NCI-H187 treated with DMSO at 0.1 percent for 48 hours (cell line): Measurements from ENCODE around the gene AEBP1.

Experiments
- DNase-seq: peaks from one replicate; lab custom pipeline; 2025; lab: John Stamatoyannopoulos, UW

AEBP1 gene

DNA sequence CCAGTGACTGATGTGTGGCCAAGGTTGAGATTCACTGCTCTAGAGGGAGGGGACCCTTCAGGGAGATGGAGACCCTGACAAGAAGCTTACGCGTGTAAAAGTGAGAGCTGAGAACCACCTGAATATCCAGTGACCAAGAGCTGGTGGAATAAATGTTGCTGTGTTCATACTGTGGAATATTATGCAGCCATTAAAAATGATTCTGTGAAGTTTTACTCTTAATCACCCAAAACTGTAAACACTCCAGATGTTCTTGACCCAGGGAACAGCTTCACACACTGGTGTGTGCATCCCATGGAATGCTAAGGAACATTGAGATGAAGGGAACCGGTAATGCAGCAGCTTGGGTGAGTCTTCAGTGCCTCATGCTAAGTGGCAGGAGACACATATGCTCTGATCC lies 17.5 kb upstream of the AEBP1 start:
- no peak for DNase-seq

DNA sequence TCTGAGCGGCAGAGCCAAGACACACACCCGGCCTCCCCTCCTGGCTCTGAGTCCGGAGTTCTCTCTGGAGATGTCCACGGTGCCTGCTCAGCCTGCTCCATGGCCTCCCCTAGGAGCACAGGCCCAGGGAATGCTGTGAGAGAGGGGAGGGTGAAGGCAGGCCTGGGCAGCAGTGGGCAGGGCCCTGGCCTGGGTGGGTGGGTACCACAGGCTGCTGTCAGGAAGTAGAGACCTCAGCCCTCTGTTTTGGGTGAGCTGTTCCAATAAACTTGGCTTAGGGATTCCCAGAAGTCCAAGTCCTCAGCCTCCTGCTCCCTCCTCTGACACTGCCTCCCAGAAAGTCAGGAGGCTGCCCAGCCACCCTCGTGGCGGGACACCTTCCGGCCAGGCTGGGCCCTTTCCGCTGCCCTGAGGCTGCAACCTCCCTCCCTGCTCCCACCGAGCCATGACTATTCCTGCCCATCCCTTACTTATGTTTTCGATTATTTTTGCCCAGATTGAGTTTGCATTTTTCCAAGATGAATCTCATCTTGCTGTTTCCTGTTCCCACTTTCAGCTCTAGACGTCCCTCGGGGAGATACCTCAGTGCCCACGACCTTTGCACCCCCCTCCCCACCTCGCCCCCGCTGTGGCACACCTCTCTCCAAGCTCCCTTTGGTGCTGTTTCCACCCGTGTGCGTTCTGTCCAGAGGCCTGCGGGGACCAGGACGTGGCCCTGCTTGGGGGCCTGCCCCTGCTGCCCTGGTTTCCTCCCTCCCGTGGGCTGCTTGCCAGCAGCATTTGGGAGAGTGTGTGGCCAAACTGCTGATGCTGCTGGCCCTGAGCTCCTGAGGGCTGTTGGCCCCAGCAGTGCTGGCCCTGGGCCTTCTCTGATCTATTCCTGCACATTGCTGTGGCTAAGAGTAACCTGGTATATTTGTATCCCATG lies 16.0 kb upstream of the AEBP1 start:
- no peak for DNase-seq

DNA sequence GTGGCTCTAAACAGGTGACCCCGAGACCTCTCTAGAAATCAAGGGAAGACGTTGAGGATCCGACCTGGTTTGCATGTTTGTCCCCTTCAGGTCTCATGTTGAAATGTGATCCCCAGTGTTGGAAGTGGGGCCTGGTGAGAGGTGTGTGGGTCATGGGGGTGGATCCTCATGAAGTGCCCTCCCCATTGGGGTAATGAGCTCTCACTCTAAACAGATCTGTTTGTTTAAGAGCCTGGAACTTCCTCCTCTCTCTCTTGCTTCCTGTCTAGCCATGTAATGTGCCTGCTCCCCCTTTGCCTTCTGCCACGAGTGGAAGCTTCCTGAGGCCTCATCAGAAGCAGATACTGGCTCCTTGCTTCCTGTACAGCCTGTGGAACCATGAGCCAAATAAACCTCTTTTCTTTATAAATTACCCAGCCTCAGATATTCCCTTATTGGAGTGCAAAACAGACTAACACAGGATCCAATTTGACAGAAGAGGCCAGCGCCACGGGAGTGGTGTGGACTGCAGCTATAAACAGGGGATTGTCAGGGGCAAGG lies 11.0 kb upstream of the AEBP1 start:
- no peak for DNase-seq

DNA sequence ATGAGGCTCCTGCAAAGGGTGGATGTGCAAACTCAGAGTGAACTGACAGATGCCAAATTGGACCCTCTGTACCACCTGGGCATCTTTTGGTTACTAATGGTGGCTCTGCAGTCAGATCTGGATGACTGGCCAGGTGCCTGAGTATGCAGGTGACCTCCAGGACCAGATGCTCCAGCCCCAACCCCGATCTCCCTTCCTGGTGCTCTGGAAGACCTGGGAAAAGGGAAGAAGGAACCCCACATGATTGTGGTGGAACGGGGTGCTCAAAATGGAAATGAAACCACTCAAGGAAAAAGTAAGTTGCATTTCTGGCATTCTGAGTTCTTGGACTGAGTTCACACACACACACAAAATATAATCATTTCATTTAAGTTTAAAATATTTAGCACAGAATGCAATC lies 9.8 kb upstream of the AEBP1 start:
- DNase-seq: no peak

DNA sequence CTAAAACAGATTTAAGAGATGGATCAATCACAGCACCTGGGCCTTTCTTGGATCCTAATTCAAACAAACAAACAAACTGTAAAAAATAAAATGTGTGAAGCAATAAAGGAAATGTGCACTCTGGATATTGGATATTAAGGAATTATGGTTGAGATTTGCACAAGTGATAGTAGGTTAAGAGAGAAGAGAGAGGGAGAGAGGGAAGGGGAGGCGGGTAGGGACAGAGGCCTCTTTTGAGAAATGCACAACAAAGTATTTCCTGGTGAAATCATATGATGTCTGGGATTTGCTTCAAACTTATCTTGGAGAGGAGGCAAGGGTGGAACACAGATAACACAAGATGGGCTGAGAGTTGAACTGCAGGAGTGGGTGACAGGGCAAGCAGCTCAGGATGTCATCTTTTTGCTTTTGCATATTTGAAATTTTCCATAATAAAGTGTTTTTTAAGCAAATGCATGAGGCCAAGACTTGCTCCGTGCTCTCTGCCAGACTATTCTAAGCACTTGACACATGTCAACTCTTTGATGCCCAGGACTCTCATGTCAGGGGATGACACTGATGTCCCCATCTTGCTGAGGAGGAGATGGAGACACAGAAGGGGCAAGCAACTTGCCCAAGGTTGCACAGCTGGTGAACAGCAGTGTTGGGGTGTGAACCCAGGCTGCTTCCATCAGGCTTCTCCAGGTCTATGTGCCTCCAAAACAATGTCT lies 9.1 kb upstream of the AEBP1 start:
- DNase-seq: no peak

DNA sequence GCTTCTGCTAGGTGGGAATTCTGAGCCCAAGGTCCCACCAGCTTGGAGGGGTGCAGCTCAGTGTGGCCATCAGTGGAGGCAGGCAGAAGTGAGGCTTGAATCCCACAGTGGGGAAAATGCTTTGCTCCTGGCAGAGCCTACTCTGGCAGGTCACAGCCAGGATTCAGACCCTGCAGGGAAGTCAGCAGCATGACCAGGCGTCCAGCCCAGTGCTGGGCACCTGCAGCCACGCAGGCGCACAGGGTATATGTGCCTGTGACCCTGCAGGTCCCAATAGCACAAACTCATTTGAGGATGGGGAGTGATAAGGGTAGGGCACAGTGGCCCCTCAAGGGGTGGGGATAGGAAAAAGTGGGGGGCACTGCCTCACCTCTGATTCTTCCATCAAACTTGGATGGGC lies 8.4 kb upstream of the AEBP1 start:
- no peak for DNase-seq

DNA sequence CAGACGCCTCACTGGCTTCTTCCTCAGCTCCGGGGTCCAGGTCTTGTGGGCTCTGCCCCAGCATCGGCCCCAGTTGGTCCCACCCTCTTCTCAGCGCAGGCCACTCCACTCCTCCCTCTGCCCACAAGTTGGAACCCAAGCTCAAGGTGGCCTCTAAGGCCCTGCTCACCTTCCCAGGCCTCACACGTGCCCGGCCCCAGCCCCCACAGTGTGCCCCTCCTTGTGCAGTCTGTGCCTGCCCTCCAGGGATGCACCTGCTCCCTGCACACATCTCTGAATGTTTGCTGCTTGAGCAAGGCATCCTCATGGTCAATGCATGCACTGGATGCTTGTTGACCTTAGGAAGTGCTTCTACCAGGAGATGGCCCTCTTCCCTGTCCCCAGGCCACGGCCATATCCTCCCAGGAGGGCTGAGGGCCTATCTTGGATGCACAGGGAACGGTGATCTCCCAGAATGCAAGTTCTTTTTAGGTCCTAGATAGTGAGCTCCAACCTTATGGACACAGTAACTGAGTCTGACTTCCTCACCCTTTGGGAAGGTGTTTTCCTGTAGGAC lies 7.7 kb upstream of the AEBP1 start:
- no peak for DNase-seq

DNA sequence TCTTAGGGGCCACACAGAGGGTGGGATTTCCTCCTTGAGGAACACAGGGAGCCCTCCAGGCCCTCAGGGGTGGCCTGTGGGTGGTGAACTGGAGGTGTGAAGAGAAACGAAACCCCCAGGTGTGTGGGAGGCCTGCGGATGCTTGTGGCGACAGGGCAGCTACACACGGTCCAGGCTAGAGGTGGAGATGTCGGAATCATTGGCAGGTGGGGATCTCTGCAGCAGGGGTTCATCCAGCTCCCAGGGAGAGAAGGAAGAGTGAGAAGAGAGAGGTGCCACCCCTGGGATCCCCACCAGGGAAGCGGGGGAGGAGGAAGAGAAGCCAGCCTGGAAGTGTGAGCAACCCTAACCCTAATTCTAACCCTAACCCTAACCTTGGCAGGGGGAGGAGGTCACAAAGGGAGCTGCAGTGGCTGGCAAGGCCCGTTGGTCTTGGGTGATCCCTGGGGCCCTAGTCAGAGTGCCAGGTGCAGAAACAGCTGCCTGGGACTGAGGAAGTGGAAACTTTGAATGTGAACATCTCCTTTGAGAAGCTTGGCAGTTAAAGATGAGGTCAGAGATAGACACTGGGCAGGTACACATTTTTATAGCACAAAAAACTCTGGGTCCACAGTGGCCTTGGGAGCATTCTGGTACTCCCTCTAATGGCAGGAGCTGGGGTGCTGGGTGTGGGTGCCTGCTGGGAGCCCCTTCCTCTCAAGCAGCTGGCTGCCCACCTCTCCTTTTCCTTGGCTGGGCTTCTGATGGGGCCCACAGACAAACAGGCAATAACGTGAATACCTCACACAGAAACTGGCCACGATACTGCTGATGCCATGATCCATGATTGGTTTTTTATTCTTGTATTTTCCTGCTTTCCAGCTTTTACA lies 6.8 kb upstream of the AEBP1 start:
- DNase-seq: no peak

DNA sequence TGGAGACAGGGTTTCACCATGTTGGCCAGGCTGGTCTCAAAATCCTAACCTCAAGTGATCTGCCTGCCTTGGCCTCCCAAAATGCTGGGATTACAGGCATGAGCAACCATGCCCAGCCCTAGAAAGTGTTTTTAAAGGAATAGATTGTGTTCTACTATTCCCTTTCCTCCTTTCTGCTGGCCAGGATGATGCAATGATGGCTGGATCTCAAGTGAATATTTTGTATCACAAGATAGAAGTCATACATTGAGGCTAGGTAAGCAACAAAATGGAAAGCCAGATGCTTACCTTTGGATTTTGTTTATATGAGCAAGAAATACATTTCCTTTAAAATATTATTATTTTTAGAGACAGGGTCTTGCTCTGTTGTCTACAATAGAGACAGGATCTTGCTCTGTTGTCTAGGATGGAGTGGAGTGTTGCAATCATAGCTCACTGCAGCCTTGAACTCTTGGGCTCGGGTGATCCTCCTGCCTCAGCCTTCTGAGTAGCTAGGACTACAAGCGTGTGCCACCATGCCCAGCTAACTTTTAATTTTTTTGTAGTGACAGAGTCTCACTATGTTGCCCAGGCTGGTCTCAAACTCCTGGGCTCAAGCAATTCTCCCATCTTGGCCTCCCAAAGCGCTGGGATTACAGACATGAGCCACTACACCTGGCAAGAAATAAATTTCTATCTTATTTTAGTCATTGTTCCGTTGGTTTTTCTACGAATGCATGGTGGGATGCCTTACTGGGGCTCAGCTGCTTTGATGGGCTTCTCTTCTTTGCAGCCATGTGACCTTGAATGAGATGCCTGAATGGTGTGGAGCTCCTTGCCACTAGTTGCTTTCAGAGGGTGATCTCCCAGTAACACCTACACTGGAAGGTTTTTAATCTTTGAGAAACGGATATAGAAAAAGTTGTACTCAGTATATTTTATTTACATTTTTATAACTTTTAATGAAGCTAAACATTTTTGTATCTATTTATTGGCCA lies 5.8 kb upstream of the AEBP1 start:
- DNase-seq: no peak

DNA sequence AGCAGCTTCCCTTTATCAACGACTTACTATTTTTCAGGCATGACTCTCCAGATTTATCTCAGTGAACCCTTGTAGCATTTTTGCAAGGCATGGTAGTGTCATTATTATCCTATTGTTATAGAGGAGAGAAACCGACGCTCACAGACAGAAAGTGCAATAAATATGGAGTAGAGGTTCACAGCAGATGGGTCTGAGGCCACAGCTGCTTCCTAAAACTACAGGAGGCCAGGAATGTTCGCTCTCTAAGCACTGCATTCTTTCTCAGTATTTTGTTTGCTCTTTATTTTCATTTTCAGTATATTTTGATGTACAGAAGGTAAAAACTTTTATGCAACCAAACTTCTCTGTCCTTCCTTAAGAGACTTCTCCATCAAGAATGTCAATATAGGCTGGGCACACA lies 4.5 kb upstream of the AEBP1 start:
- DNase-seq: no peak

DNA sequence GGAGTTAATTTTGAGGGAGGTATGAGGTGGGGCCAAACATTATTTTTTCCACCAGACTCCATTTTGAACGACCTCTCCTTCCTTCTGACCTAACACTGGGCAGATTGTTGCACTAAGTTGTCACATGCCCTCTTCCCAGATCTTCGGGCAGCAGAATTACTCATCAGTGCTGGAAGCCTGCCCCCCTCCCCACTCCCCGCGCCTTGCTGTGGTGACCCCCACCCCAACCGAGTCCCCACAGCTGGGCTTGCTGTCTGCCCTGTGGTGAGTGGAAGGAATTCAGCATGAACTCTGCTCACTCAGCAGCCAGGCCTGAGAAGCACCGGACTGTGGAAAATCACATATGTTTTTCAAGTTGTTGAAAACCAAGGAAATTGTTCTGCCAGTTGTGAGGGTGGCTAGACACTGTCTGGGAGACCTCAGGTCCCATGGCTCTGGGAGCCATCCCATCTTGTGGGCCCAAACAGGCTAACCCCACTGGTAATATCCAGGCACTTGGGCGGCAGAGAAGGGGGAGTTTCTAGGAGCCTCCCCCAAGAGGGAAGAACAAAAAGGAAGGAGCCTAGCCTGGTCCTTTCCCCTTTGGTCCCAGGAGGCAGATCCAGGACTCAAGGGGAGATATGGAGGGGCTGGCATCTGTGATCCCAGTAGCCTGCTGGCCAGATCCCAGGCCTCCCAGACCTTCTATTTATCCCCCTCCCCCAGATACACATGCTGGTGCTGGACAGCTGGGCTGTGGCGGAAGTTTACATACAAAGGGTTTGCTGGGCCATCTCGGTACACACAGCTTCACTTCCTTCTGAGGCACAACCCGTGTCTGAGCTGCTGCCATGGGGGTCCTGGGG lies 3.5 kb upstream of the AEBP1 start:
- DNase-seq: no peak

DNA sequence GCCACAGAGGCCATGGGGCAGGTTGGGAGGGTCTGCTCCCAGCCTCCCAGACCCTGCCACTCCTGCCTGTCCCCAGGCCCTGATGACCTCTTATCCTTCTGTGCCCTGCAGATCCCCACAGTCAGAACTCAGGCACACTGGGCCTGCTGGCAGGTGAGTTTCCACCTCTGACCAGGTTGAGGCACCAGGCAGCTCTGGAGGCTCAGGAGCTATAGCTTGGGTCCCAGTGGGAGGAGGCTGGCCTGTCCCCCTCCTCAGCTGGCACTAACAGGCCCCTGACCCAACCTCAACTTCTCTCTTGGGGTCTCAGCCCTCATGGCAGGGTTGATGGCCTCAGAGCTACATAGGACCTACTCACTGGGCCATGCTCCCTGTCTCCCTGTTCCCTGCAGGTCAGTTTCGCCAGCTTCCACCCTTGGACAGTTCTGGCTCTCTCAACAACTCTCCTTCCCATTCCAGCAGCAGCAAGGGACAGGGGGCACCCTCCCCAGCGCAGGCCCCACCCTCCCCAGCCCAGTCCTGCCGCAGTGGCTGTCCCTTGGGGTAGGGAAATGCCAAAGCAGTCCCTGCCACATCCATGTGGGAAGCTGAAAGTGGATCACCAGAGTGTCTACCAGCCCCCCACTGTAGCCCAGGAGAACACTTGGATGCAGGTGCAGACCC lies 2.7 kb upstream of the AEBP1 start:
- no peak for DNase-seq

DNA sequence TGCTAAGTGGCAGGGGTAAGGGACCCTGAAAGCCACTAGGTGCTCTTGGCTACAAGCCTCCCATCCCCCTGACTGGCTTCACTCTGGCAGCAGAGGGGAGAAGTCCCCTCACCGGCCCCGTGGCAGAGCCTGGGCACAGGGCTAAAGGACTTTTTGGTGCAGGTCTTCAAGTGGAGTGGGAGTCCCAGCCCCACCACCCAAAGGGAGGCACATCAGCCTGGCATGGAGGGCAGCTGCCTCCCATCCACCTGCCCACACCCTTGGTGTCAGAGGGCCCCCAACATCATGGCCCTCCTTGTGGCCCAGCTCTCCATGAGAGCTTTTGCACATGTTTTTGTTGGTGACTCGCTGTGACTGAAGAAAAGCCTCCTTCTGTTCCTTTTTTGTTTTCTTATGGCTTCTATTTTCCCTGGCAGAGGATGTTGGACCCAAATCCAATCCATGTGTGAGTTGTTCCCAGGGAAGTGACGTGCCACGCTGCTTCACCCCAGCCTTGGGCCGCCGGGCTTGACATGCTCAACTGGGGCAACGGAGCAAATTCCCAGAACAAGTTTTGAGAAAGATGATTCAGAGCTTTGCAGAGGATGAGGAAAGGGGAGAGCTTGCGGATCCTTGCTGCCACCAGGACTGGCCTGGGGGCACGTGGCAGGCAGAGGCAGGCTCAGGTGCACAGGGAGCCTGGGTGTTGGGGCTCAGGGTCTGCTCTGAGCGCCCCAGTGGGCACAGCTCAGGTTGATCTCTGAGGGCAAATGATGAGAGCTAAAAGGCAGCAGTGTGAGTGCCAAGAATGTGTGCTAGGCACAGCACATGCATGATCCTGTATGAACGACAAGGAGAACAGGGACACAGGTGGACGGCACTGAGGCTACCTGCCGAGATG lies 1.9 kb upstream of the AEBP1 start:
- no peak for DNase-seq

DNA sequence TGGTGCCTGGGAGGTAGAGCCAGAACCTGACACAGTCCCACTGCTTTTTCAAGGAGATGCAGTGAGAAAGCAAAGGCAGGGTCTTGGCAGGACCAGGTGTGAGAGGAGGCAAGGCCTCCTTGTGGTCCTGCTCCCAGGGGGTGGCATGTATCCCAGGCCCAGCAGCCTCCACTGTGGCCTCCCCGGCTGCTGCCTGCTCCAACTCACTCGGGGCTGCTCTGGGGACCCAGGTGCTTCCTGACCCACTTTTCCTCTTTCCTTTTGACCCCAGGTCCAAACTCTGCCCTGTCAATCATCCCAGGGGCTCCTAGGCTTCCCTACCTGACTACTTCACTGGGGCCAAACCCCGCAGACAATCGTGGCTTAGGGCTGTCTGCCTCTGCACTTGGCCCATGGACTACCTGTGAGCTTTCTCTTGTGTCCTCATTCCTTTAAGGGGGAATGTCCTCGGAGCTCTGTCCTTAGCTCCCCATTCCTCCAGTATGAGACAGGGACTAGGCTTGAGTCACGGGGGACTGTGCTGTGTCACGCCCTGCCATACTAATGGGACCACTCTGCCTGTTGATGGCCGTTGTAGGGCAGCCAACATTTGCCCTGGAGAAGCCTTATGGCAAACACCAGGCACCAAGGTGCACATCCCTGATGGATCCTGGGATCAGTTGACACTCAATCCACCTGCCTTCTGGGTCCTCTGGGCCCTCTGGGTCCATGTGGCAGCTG lies 1.1 kb upstream of the AEBP1 start:
- DNase-seq: no peak

DNA sequence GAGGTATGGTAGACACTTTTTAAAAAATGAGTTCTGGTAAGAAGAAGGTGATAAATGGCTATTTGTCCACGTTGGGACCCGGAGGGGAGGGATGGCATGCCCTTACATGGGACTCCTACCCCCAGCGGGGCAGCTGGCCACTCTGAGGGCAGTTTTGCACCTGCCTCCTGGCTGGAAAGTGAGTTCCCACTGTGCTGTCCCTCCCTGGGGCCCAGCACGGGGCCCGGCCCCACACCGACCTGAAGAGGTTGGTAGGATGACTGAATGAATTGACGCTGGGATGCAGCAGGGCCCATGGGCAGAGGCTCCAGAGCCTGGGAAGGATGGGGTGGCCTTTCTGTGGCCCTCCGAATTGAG lies 601 bp upstream of the AEBP1 start:
- no peak for DNase-seq

DNA sequence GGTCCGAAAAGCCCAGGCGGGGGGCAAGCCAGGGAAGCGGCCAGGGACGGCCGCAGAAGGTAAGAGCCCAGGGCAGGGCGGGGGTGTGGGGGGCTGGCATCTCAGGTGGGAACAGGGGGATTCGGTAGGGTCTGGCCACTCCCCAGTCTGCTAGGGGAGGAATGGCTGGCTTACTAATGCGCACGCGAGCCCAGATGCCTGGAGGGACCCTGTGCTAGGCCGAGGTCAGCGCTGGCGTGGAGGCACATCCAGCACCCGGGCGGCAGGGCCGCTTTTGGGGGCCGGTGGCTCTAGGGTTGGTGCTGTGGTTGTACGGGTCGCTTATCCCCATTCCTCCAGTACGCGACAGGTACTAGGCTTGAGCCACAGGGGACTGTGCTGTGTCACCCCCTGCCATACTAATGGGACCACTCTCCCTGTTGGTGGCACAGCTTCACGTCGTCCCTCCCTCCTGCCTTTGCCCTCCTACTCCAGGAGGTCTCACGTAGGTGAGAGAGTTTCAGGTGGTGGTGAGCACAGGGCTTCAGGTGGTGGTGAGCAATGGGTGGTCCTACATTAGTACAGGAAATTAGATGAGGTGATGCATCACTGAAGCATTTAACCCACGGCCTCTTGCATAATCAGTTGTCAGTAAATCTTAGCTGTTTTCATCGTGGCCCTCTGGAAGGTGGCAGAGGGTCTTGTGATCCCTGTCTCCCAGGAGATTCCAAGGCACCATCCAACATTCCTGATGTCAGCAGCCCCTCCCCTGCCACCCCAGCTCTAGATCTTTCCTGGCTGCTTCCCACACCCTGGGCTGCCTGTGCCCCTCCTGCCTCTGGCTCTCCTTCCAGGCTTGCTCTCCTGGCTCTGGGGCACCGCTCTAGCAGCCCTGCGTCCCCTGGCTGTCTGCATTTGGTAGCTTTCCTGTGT lies 971 bp downstream of the AEBP1 start:
- DNase-seq: no peak

DNA sequence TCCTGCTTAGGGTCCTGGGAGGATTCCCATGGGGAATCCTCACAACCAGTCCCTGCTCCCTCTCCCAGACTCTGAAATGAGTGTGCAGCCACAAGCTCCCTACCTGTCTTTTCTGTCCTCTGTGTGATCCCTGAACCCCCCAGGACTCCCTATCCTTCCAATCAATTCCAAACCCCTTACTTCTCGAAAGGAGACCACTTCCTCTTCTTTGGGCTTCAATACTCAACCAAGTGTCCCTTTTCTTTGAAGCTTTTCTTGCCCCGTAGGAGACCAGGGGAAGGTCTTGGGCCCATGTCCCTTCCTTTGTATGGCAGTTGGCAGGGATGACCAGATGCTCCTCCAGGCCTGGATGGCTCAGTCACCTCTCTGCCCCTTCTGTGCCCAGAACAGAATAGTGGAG lies 1.7 kb downstream of the AEBP1 start:
- DNase-seq: no peak
